Endothelial cell of umbilical vein (primary cell): ENCODE results near the gene OSBPL10. TPM values are rescaled to one million over a fixed set of nuclear protein-coding genes. Genes with fewer than 3 reads are reported as not detected.

ENCODE experiments used
- BruUV-seq: library from RNA; stranded (reverse); fragments of 400-500 nt; replicated peaks from 2 replicates; lab custom pipeline; 2021; lab: Mats Ljungman, UMichigan
- CTCF ChIA-PET: fragments of 300-600, 350-600 bp; sonication (Branson Sonifier 250); formaldehyde crosslinking; loops from one replicate; lab custom pipeline; 2021; ENCODE audit warnings: antibody characterized with exemption, inconsistent platforms; lab: Charles Lee
- POLR2A ChIA-PET: fragments of 300-600, 350-600 bp; sonication (Branson Sonifier 250); formaldehyde crosslinking; loops from one replicate; lab custom pipeline; 2021; ENCODE audit warnings: antibody characterized with exemption, inconsistent platforms; lab: Charles Lee
- DNase-seq: peaks from one replicate; pipeline ENCODE4 v3.0.0-alpha.2; 2011; ENCODE audit warnings: low read depth, low spot score
- FAIRE-seq: peaks from 2 replicates; lab custom pipeline; 2011; peaks lifted over from hg19 to GRCh38; lab: Jason Lieb, UNC
- H2AFZ ChIP-seq: 2 replicates; pipeline ENCODE4 v1.6.0; 2012; ENCODE audit warnings: low read depth, low read length, control low read depth, inconsistent platforms
- H3K27ac ChIP-seq: 2 replicates; pipeline ENCODE4 v1.5.1; 2011; ENCODE audit warnings: low read depth, mild to moderate bottlenecking, control low read depth, low read length, moderate library complexity; ENCODE audit not compliant: insufficient read depth
- H3K27me3 ChIP-seq, 2 experiments: 2 replicates each; pipeline versions ENCODE4 v1.6.0 to v1.6.1; 2011; ENCODE audit warnings: low read length in 2 of 2, mixed read lengths in 1 of 2; ENCODE audit not compliant: control insufficient read depth in 2 of 2, insufficient read depth in 2 of 2
- H3K36me3 ChIP-seq, 2 experiments: 2 replicates in 1 of 2; 3 replicates in 1 of 2; pipeline ENCODE4 v1.5.1; 2011; ENCODE audit warnings: low read length in 2 of 2, mild to moderate bottlenecking in 1 of 2, moderate library complexity in 1 of 2; ENCODE audit not compliant: control insufficient read depth in 2 of 2, insufficient read depth in 2 of 2; ENCODE audit errors: extremely low read depth in 1 of 2
- H3K4me1 ChIP-seq: 3 replicates; pipeline ENCODE4 v1.5.1; 2011; ENCODE audit warnings: mild to moderate bottlenecking, low read length; ENCODE audit not compliant: control insufficient read depth, insufficient read depth; ENCODE audit errors: extremely low read depth
- H3K4me2 ChIP-seq: 2 replicates; pipeline ENCODE4 v1.6.1; 2011; ENCODE audit warnings: low read length, control low read depth, mixed read lengths; ENCODE audit not compliant: insufficient read depth
- H3K4me3 ChIP-seq, 3 experiments: fragments of 200-600 bp in 1 of 3; sonication (generic), shearing (Covaris generic) in 1 of 3; replicated peaks in 1 of 3; 2 replicates each; pipeline ENCODE4 v1.5.1; 2011 to 2016; ENCODE audit warnings: control low read depth in 3 of 3, low read length in 3 of 3, mild to moderate bottlenecking in 2 of 3, inconsistent platforms in 1 of 3, low read depth in 1 of 3, moderate library complexity in 1 of 3; ENCODE audit not compliant: insufficient read depth in 1 of 3
- H3K79me2 ChIP-seq: 2 replicates; pipeline ENCODE4 v1.6.0; 2012; ENCODE audit warnings: low read length, inconsistent platforms; ENCODE audit not compliant: control insufficient read depth, insufficient read depth
- H3K9ac ChIP-seq: replicated peaks from 2 replicates; pipeline ENCODE3; 2011; ENCODE audit warnings: low read length, control low read depth; ENCODE audit not compliant: insufficient read depth; ENCODE audit errors: extremely low read depth
- H3K9me1 ChIP-seq: replicated peaks from 3 replicates; pipeline ENCODE4 v1.6.0; 2011; ENCODE audit warnings: mild to moderate bottlenecking, low read length; ENCODE audit not compliant: control insufficient read depth, insufficient read depth; ENCODE audit errors: extremely low read depth
- H3K9me3 ChIP-seq: replicated peaks from 2 replicates; pipeline ENCODE4 v1.5.1; 2012; ENCODE audit warnings: low read length, inconsistent platforms; ENCODE audit not compliant: control insufficient read depth, insufficient read depth
- H4K20me1 ChIP-seq: replicated peaks from 2 replicates; pipeline ENCODE3; 2011; ENCODE audit warnings: mild to moderate bottlenecking, low read length; ENCODE audit not compliant: control insufficient read depth, insufficient read depth; ENCODE audit errors: extremely low read depth
- EZH2 ChIP-seq: IDR thresholded peaks from 2 replicates; pipeline ENCODE4 v1.6.1; 2012; ENCODE audit warnings: borderline replicate concordance, low read depth, mild to moderate bottlenecking, moderate library complexity, low read length, inconsistent platforms; ENCODE audit not compliant: severe bottlenecking
- FOS ChIP-seq: IDR thresholded peaks from 2 replicates; pipeline ENCODE4 v1.6.1; 2011; ENCODE audit warnings: mild to moderate bottlenecking, low read length, moderate library complexity, borderline replicate concordance; ENCODE audit not compliant: insufficient read depth
- GATA2 ChIP-seq: IDR thresholded peaks from 2 replicates; pipeline ENCODE4 v1.7.0; 2011; ENCODE audit warnings: low read depth, mild to moderate bottlenecking, moderate library complexity, mixed read lengths, low read length; ENCODE audit not compliant: insufficient read length, insufficient read depth
- JUN ChIP-seq: IDR thresholded peaks from 2 replicates; pipeline ENCODE4 v1.6.1; 2011; ENCODE audit warnings: borderline replicate concordance, low read depth; ENCODE audit not compliant: insufficient read length, insufficient read depth
- MYC ChIP-seq: IDR thresholded peaks from one replicate; pipeline ENCODE4 v1.6.1; 2011; ENCODE audit warnings: mild to moderate bottlenecking, low read depth, low read length
- POLR2A ChIP-seq: IDR thresholded peaks from 2 replicates; pipeline ENCODE4 v1.6.1; 2012; ENCODE audit warnings: low read depth, mild to moderate bottlenecking, control low read depth, low read length
- POLR2AphosphoS5 ChIP-seq: IDR thresholded peaks from 2 replicates; pipeline ENCODE4 v1.6.1; 2012; ENCODE audit warnings: low read depth, mild to moderate bottlenecking, control low read depth, low read length, moderate library complexity; ENCODE audit not compliant: insufficient read depth
- dilution Hi-C: fragments of 300-500 bp; cut with MboI; formaldehyde crosslinking; loops from one replicate; pipeline ENCODE4 v1.15.0; 2019; ENCODE audit warnings: low sequenced_read_pairs; ENCODE audit not compliant: extremely low pct_ligation_motif_present
- intact Hi-C: fragments of 100-400 bp; cut with micrococcal nuclease; formaldehyde crosslinking; loops from one replicate; pipeline ENCODE4 v1.10.0; 2022
- polyA plus RNA-seq, 4 experiments: library from polyadenylated mRNA; depleted of rRNA in 3 of 4; stranded (reverse) in 3 of 4; unstranded in 1 of 4; fragments of >200 nt; gene quantifications; 2 replicates each; pipeline versions ENCODE4 v1.2.1 to v1.2.3, GENCODE V29; 2011 to 2012; ENCODE audit warnings: missing spikeins in 1 of 4
- total RNA-seq: library from RNA; stranded (reverse); gene quantifications from 2 replicates; pipeline ENCODE4 v1.2.3, GENCODE V29; 2021
- TF ChIP-seq, protein P1 (sequence below), 2 donors: IDR thresholded peaks; 1 replicate in 1 of 2; 2 replicates in 1 of 2; pipeline ENCODE4 v1.5.1; 2011; ENCODE audit warnings: low read length in 2 of 2, mild to moderate bottlenecking in 2 of 2, moderate library complexity in 2 of 2, control low read depth in 1 of 2, inconsistent platforms in 1 of 2, low read depth in 1 of 2; ENCODE audit not compliant: insufficient read depth in 1 of 2; ENCODE audit errors: extremely low read depth in 1 of 2
- TF ChIP-seq, protein P2 (sequence below): IDR thresholded peaks from 2 replicates; pipeline ENCODE4 v1.6.1; 2011; ENCODE audit not compliant: insufficient read depth, insufficient read length

OSBPL10 gene
- total and polyA plus RNA-seq, 2 donors (not counting 3 experiments of a cell fraction or from before 2014, with no cell fraction given), result 10.8 to 47.6 TPM

DNA sequence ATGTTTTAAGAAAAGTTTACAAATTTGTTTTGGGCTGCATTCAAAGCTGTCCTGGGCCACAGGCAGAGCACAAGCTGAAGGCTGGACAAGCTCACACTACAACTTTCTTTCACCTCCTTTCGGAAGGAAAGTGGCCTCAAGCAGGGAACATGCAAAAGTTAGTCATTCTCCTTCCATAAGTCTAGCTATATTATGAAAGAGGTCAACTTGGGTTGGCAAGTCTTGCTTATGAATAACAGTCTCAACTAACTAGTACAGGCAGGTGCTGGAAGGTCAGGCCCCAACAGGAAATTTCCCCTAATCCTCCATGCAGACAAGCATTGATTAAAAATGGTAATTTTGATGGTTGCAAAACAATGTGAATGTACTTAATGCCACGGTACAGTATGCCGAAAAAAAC lies 69.4 kb downstream of the OSBPL10 start:
- dilution Hi-C loops (no loop called here), intact Hi-C loops (no loop called here)
- FAIRE-seq, result no peak

More for the DNA sequence above, 69.4 kb downstream of the OSBPL10 start:
- Histone ChIP-seq H3K4me1 (peaks cover 15% of the 10 kb centered on the region), H3K36me3 (no peaks in the 10 kb centered on the region), H3K4me2 (no peak overlapping the region), H3K79me2 (peaks cover 6% of the 10 kb centered on the region), H3K9me3 (no peaks in the 10 kb centered on the region), H3K27me3 (no peaks in the 10 kb centered on the region), H3K9me1 (no peaks in the 10 kb centered on the region), H3K9ac (no peak overlapping the region), H3K27ac (no peak overlapping the region), H2AFZ (no peak overlapping the region), H3K4me3 (no peak overlapping the region), H4K20me1 (no peaks in the 10 kb centered on the region)
- ChIA-PET CTCF (interaction anchor here (0.9 to 1.1 kb wide), 3 partner anchors 21 to 107 kb away, joined by 3 to 4 read pairs (median 4); no protein-coding TSS in a partner anchor), POLR2A (no interaction called here)
- TF ChIP-seq GATA2, result no peak
- no peak for TF ChIP-seq JUN
- TF ChIP-seq, protein P1, sequence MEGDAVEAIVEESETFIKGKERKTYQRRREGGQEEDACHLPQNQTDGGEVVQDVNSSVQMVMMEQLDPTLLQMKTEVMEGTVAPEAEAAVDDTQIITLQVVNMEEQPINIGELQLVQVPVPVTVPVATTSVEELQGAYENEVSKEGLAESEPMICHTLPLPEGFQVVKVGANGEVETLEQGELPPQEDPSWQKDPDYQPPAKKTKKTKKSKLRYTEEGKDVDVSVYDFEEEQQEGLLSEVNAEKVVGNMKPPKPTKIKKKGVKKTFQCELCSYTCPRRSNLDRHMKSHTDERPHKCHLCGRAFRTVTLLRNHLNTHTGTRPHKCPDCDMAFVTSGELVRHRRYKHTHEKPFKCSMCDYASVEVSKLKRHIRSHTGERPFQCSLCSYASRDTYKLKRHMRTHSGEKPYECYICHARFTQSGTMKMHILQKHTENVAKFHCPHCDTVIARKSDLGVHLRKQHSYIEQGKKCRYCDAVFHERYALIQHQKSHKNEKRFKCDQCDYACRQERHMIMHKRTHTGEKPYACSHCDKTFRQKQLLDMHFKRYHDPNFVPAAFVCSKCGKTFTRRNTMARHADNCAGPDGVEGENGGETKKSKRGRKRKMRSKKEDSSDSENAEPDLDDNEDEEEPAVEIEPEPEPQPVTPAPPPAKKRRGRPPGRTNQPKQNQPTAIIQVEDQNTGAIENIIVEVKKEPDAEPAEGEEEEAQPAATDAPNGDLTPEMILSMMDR (IDR thresholded peaks at IDR 0.05; ENCODE audit: extremely low read depth in 1 of 2, insufficient read depth in 1 of 2, low read depth in 1 of 2, low read length in 2 of 2), result no peak
- TF ChIP-seq MYC, result no peak
- no peak for TF ChIP-seq FOS
- TF ChIP-seq EZH2, result no peak
- no peak for TF ChIP-seq POLR2A
- TF ChIP-seq POLR2AphosphoS5, result no peak
- TF ChIP-seq, protein P2, sequence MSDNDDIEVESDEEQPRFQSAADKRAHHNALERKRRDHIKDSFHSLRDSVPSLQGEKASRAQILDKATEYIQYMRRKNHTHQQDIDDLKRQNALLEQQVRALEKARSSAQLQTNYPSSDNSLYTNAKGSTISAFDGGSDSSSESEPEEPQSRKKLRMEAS, result no peak
- no TSS peak for BruUV-seq
- DNase-seq, result no peak
